ENCODE measurements around the gene PARP3.

PARP3 gene

GRCh38 chr3:51948016-51948580 is 5.9 kb downstream of the PARP3 start:
- DNase-seq (ENCODE audit: low read depth) = no peak

GRCh38 chr3:51949121-51949520 is 7.0 kb downstream of the PARP3 start:
- DNase-seq (ENCODE audit: low read depth) = no peak

GRCh38 chr3:51950899-51951298 is 8.7 kb downstream of the PARP3 start:
- no peak for DNase-seq (ENCODE audit: low read depth)

- no peak for DNase-seq (ENCODE audit: low read depth)
Measured at GRCh38 chr3:51953445-51953844, 11.3 kb downstream of the PARP3 start.

GRCh38 chr3:51954105-51954504 is 11.9 kb downstream of the PARP3 start:
- no peak for DNase-seq (ENCODE audit: low read depth)

- no peak for DNase-seq (ENCODE audit: low read depth)
Measured at GRCh38 chr3:51954713-51955112, 12.6 kb downstream of the PARP3 start.

- no peak for DNase-seq (ENCODE audit: low read depth)
Measured at GRCh38 chr3:51955175-51955892, 13.2 kb downstream of the PARP3 start, which contains the start of gene GPR62. Gene GPR62, plus strand, starts transcription at chr3:51955381. Its CDS starts 272 bp downstream, at chr3:51955653.

- DNase-seq (ENCODE audit: low read depth) = no peak
Measured at GRCh38 chr3:51955893-51956770, 14.0 kb downstream of the PARP3 start.

- DNase-seq (ENCODE audit: low read depth) = no peak
Measured at GRCh38 chr3:51957520-51958205, 15.5 kb downstream of the PARP3 start.

- no peak for DNase-seq (ENCODE audit: low read depth)
Measured at GRCh38 chr3:51958603-51959521, 16.7 kb downstream of the PARP3 start.

GRCh38 chr3:51959651-51960050 is 17.5 kb downstream of the PARP3 start:
- no peak for DNase-seq (ENCODE audit: low read depth)

- DNase-seq (ENCODE audit: low read depth) = no peak
Measured at GRCh38 chr3:51960386-51960785, 18.2 kb downstream of the PARP3 start.

GRCh38 chr3:51961011-51961410 is 18.8 kb downstream of the PARP3 start:
- no peak for DNase-seq (ENCODE audit: low read depth)

- DNase-seq (ENCODE audit: low read depth) = no peak
Measured at GRCh38 chr3:51961602-51962569, 19.7 kb downstream of the PARP3 start.

GRCh38 chr3:51962854-51963530 is 20.8 kb downstream of the PARP3 start:
- DNase-seq (ENCODE audit: low read depth) = no peak

- DNase-seq (ENCODE audit: low read depth) = no peak
Measured at GRCh38 chr3:51963951-51964451, 21.8 kb downstream of the PARP3 start.

GRCh38 chr3:51964521-51964920 is 22.4 kb downstream of the PARP3 start:
- DNase-seq (ENCODE audit: low read depth) = no peak

- no peak for DNase-seq (ENCODE audit: low read depth)
Measured at GRCh38 chr3:51966016-51966415, 23.9 kb downstream of the PARP3 start.

GRCh38 chr3:51966486-51966885 is 24.3 kb downstream of the PARP3 start:
- DNase-seq (ENCODE audit: low read depth) = no peak

Measured in non-pigmented ciliary epithelial cell (primary cell).